DMS53 treated with DMSO at 0.1 percent for 48 hours (cell line): ENCODE results near the gene NME3.

Experiments
- DNase-seq: peaks from one replicate; lab custom pipeline; 2025; ENCODE audit not compliant: unreplicated experiment; lab: John Stamatoyannopoulos, UW

The NME3 gene

GRCh38 chr16:1729445-1729844, 41.9 kb downstream of the NME3 start:
- DNase-seq: no peak

GRCh38 chr16:1729026-1729425, 42.3 kb downstream of the NME3 start:
- no peak for DNase-seq

DNA sequence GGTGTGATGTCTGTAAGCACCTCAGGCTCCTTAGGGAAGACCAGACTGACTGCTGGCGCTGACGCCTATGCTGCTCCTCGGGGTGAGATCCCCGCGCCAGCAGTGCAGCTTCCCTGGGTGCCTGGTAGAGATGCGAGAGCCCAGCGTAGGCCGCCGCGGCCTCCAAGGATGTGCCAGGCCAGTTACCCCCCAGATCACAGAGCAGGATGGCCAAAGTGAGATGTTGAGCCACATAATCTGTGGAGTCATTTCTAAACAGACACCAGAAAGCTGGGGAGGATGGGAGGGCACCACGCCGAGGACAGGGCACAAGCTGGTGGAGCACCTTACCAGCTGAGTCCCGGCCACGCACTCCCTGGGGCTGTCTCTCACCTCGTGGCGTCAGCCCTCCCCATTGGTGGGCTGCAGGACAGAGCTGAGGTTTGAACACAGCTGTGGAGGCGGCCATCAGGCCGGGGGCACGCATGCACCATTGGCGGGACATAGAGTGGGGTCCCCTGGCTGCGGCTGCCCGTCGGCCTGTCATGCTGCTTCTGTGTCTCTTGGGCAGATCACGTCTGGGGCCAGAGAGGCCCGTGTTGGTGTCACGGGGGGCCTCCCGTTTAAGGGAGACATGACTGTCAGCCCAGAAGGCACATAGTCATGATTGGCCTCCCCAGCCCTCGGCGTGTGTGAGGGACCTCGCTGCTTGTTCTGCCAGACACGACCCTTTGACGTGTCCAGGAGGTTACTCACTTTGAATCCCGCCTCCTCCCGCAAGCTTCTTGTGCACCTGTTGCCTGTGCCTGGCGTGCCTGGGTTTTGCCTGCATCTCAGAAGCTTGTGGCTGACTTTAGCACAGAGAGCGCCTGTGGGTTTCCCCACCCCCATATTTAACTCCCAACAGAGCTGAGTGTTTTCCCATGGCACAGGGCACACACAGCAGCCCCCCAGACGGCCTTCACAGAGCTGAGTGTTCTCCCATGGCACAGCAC, 43.4 kb downstream of the NME3 start:
- no peak for DNase-seq

GRCh38 chr16:1726661-1727502, 44.5 kb downstream of the NME3 start:
- DNase-seq: no peak

DNA sequence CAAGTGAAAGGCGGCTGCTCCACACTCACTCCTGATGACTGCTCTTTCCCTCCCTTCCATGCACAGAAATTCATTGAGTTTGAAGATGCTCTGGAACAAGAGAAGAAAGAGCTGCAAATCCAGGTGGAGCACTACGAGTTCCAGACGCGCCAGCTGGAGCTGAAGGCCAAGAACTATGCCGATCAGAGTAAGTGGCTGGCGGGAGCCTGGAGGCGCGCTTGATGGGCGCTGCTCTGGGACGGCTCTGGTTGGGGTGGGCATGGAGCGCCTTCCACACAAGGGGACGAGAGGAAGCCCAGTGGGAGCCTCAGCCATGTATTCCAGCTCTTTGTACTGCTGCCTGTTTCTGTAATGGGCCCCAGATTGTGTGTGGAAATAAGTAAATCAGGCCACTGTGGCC, 46.9 kb downstream of the NME3 start:
- DNase-seq: no peak

DNA sequence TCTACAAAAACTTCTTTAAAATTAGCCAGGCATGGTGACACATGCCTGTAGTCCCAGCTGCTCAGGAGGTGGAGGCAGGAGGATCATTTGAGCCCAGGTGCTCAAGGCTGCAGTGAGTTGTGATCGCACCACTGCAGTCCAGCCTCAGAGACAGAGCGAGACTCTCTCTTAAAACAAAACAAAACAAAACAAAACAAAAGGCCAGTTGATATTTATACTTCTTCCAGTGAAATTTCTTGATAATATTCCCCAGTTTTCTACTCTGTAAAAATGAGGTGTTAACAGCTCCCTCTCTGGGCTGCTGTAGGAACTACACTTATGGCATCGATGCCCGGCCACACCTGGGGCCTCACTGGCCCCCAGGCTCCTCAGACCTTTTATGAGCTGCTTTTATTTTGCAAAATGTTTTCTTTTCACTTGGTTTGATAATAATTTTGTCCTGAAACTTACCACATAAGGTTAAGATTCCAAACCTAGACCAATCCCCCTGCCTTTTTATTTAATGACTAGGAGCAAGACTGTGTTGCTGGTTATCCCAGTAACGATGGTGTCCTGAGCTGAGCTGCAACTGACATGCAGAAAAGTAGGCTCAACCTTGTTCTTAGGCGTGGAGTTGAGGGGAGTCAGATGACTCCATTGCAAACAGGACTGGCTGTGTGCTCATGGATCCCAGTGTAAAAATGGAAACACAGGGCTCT, 47.7 kb downstream of the NME3 start:
- peak; percentile 21 for DNase-seq

DNA sequence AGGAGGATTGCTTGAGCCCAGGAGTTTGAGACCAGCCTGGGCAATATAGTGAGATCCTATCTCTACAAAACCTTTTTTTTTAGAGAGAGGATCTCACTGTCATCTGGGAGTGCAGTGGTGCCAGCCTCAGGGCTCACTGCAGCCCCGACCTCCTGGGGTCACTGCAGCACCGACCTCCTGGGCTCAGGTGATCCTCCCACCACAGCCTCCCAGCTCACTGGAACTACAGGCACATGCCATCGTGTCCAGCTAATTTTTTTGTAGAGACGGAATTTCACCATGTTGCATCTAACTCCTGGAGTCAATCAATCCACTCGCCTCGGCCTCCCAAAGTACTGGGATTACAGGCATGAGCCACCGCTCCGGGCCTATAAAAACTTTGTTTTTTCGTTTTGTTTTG, 50.0 kb downstream of the NME3 start:
- DNase-seq: no peak
